ENCODE measurements around the gene GPAT2.
A peak's percentile ranks its signal among the peaks of the same experiment; 100 is the strongest.
"Not testable (repeated sequence)": the region's sequence is repeated elsewhere in the genome, so short reads cannot be mapped to it uniquely, and the experiment has no call there.

The GPAT2 gene

DNA sequence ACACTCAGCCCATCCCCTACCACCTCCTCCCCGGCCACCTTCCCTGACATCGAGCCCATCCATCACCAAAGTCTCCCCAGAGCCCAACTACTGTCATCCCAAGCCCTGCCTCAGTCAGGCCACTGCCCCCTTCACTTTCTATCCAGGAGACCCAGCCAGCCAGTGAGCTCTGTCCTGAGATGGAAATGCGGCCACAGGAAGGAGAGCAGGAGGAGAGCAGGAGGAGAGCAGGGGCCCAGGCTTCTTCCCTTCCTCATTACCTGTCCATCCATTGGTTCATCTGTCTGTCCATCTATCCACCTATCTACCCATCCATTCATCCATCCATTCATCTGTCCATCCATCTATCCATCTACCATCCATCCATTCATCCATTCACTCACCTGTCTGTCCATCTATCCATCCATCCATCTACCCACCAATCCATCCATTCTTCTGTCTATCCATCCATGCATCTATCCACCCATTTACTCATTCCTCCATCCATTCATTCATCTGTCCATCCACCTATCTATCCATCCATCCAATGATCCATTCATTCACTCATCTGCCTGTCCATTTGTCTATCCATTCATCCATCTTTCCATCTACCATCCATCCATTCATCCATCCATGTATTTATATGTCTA, 29.4 kb upstream of the GPAT2 start:
- not testable (repeated sequence) for FAIRE-seq

- not testable (repeated sequence) for FAIRE-seq
Observed at GRCh38 chr2:96063116-96063899, 28.6 kb upstream of the GPAT2 start.

GRCh38 chr2:96062483-96062882, 27.8 kb upstream of the GPAT2 start:
- FAIRE-seq = not testable (repeated sequence)

DNA sequence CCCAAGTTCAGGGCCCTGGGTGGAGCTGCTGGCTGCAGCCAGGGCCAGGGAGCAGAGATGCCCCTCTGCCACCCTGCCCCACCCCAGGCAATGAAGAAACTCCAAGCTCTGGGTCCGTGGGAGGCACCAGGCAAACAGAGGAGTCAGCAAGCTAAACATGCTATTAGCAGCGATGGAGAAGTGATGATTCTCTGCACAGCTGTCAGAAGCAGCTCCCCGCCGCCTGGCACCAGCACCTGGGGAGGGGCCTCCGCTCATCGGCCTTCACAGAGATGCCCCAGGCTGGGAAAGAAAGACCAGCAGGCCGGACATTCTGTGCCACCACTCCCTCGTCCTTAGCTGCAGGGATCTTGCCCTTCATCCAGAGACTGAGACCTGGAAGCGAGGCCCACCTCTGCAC, 27.2 kb upstream of the GPAT2 start:
- not testable (repeated sequence) for FAIRE-seq

DNA sequence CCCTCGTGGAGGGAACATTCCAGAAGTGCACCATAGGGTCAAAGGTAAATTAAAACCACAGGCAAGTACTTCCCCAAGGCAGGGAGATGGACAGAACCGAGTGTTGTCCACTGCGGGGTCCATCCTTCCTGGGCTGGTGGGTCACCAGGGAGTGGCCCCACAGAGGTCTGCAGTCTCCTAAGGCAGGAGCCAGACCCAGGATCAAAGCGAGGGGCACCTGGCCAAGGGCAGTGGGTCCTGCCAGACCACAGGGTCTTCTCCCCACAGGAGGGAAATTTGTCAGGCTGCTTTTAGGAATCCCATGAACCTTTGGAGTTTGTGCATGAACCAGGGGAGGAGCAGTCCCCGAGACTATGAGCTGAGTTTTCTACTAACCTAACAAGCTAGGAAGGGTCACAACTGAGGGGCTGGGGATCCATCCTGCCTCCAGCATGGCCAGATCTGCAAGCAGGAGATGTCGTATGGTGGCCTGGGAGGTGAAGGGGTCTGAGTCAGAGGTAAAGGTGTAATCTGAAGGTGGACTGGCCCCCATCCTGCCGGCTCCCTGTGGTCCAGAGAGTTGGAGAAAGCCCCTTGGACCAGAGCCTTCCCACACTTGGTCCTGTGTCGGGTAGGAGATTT, 26.6 kb upstream of the GPAT2 start:
- FAIRE-seq = not testable (repeated sequence)

DNA sequence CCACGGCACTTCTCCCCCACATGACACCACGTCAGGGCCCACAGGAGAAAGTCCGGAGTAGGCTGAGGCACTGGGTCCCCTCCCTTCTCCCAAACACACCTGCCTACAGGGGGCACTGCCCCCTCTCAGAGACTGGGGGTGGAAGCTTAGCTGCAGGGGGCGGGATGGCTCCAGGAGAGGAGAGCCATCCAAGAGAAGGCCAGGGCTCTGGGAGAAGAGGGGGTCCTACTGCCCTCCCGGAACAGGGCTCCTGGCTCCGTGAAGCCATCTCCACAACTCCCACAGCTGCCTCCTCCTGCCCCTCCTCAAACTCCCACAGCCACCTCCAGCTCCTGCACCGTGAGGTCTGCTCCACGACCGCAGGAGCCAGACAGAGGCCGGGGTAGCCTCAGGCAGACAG, 25.6 kb upstream of the GPAT2 start:
- FAIRE-seq = not testable (repeated sequence)

GRCh38 chr2:96059443-96059842, 24.7 kb upstream of the GPAT2 start:
- FAIRE-seq = not testable (repeated sequence)

- FAIRE-seq = not testable (repeated sequence)
Observed at GRCh38 chr2:96055830-96056229, 21.1 kb upstream of the GPAT2 start.

DNA sequence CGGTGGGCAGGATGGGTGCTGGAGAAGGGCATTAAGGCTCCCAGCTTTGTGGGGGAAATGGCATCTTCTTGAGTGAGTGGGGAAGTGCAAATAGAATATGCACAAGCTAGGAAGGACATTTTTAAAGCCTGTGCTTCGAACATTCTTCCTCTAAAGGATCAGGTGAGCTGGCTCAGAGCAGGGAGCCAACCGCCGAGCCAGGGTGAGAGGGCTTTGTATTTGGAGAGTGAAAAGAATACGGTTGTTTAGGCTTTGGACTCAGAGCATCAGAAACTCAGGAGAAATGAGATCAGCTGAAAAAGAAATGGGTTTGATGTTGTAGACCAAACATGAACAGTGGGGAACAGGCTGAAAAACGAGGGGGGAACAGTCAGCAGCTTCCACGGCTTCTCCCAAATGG, 19.8 kb upstream of the GPAT2 start:
- FAIRE-seq = not testable (repeated sequence)

DNA sequence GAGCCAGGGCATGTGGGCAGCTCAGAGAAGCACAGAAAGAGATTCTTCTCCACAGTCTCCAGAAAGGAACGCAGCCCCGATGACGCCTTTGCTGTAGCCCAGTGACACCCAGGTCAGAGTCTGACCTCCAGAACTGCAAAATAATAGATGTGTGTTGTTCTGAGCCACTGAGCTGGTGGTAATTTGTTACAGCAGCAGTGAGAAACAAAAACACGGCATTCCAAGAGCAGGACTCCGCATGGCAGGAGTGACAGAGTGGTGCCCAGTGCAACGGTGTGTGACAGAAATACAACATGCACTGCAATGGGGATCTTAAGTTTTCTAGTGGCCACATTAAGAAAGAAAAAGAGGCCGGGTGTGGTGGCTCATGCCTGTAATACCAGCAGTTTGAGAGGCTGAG, 18.7 kb upstream of the GPAT2 start:
- FAIRE-seq = not testable (repeated sequence)

GRCh38 chr2:96052632-96053031, 17.9 kb upstream of the GPAT2 start:
- FAIRE-seq = not testable (repeated sequence)

GRCh38 chr2:96049917-96050262, 15.2 kb upstream of the GPAT2 start:
- not testable (repeated sequence) for FAIRE-seq

DNA sequence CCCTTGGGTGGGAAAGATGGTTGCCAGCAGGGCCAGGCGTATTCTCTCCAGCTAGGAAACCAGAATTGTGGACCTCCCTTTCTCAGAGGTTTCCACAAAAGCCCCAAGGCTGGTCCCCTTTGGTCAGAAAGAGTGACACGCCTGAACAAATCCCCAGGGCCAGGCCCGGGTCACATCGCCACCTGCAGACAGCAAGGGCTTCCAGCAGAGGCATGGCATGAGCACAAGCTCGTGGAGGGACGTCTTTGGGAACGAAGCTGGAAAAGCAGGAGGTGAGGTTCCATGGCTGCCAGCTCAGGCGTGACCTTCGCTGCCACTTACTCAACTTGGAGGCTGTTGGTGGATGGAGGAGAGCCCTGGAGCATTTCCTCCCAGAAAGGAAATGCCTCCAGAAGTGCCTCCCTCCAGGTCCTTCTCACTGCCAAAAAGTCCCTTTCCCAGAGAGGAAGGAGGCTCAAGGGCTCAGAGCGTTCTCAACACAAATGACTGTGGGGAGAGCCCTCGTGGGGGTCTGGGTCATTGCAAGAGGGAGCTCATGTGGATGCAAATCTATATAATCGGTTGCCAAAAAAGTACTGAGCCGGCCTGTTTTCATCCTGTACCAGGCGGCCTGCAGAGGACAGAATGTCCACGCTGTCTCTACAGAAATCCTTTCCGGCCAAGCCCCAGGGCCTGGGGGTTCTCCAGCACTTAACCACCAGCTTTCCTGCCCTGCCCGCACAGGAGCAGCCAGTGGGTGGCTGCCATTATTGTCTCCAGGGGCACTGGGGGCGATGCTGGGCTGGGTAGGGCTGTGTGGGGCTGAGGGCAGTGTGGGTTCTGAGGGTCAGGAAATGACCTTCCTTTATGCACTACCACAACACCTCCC, 14.6 kb upstream of the GPAT2 start:
- not testable (repeated sequence) for FAIRE-seq

- FAIRE-seq = not testable (repeated sequence)
Observed at GRCh38 chr2:96035554-96035953, 838 bp upstream of the GPAT2 start.

GRCh38 chr2:96033997-96034396, 719 bp downstream of the GPAT2 start:
- peak; percentile 97 for FAIRE-seq

DNA sequence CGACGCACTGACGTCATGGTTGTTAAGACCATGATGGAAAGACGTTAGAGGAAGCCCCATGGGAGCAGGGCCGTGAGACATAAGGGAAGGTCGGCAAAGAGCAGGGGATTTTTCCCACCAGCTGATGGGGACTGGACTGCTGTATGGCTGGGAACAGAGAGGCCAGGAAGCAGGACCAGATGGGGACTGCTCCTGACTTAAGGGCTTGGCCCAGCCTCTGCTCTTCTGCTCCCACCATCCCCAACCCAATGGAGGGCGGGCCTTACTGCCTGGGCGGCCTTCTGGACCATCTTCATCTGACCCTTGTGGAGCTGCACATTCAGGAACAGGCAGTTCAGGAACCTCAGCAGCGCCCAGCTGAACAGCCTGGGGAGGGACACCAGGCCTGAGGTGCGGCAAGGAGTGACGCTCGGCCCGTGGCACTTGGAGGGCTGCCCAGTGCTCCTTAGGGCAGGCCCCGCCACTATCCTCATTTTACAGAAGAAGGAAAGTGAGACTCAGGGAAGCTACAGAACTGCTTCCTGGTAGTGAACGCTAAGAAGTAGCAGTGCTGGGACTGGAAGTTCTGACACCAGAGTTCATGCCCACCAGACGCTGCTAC, 6.9 kb downstream of the GPAT2 start:
- FAIRE-seq = not testable (repeated sequence)

DNA sequence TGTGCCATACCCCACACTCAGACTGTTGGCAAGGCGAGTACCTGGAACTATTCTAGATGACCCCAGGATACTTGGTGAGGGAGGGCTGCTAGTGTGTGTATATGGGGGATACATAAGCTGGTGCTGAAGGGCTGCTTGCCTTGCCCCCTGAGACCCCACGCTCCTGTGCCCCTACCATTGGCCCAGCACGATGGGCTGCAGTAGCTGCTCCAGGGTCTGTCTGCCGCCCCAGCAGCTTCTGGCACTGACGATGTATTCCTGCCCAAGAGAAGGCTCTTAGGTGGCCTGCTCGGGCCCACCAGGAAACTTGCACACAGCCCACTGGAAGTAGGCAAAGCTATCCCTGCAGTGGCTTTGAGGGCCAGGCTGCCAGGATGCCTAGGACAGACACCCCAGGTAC, 9.0 kb downstream of the GPAT2 start:
- not testable (repeated sequence) for FAIRE-seq

- FAIRE-seq = no peak
Observed at GRCh38 chr2:96025194-96025492, 9.6 kb downstream of the GPAT2 start.

DNA sequence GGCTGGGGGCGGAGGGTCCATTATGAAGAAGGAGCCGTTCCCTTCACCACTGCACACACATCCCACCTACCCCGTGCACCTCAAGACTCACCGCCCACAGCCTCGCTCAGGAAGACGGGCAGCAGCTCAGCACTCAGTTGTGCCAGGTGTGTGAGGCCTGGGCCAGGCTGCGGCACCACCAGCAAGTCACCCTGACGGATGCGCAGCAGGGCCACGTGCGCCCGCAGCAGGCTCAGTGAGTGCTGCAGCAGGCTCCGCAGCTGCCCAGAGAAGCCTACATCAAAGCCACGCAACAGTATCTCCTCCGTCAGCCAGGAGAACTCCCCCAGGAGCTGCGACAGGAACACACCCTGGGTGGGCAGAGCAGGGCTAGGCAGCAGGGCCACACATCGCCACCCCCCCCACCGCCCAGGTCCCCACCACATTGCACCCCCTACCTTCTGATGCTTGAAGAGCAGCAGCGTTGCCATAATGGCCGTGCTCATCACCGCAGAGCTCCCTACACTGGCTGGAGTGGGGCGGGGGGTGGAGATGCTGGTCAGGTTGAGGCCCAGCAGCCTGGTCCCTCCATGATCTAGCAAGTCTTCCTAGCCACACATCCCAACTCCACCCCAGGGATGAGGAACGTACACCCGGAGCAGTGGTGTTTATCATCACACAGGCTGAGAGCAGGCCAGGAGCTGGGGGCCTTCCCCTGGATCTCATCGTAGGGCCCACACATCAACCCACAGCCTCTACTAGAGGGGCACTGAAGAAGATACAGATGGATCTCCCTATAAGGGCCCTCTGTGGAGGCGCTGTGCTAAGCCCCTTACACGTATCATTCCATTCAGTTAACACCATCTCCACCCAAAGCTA, 10.2 kb downstream of the GPAT2 start:
- no peak for FAIRE-seq

- FAIRE-seq = not testable (repeated sequence)
Observed at GRCh38 chr2:96023701-96024100, 11.0 kb downstream of the GPAT2 start.

- FAIRE-seq = peak; percentile 48
Observed at GRCh38 chr2:96022701-96023447, 11.8 kb downstream of the GPAT2 start.

All from TTC549 (cell line).